ENCODE measurements around the gene CTNNBL1. TPM values are rescaled to one million over a fixed set of nuclear protein-coding genes. Genes with fewer than 3 reads are reported as not detected.

Gene CTNNBL1
- total RNA-seq, 2 donors from 2014 or later, result 68.6 to 68.7 TPM

DNA sequence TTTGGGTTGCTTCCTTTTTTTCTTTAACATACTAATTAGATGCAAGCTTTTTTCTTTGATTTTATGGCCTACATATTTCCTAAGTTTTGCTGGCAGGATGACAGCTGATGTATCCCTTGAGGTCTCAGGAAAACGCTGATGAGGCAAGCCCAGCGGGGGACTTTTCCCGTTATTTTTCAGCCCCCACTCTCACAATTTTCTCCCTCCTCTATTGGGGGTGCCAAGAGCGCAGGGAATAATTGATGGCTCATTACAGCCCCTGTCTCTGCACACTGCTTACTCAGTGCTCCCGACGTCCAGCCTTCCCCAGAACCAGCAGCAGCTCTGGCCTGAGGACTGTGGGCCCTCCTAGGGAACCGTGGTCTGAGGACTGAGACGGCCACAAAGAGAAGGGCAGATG, 170.5 kb downstream of the CTNNBL1 start:
- Histone ChIP-seq H3K36me3 (ENCODE audit: control insufficient read depth, insufficient read depth, low read length) (peaks cover 37% of the 10 kb centered on the region), H3K27me3 (ENCODE audit: control insufficient read depth, insufficient read depth, low read length, poor library complexity, severe bottlenecking) (no peaks in the 10 kb centered on the region), H3K27ac (ENCODE audit: low read depth, low read length) (peak overlapping the region; percentile 44), H3K4me1 (ENCODE audit: control insufficient read depth, insufficient read depth, low read length) (peaks cover 3% of the 10 kb centered on the region), H3K9ac (ENCODE audit: extremely low read depth, low read length, poor library complexity, severe bottlenecking) (no peak overlapping the region), H3K9me3 (ENCODE audit: control insufficient read depth, low read length) (peaks cover 8% of the 10 kb centered on the region), H3K4me3 (ENCODE audit: low read length) (no peak overlapping the region)
- no peak overlapping the region for H3K27ac Mint-ChIP-seq
- peaks cover 16% of the 10 kb centered on the region for H3K4me1 Mint-ChIP-seq
- TF ChIP-seq, protein P1, sequence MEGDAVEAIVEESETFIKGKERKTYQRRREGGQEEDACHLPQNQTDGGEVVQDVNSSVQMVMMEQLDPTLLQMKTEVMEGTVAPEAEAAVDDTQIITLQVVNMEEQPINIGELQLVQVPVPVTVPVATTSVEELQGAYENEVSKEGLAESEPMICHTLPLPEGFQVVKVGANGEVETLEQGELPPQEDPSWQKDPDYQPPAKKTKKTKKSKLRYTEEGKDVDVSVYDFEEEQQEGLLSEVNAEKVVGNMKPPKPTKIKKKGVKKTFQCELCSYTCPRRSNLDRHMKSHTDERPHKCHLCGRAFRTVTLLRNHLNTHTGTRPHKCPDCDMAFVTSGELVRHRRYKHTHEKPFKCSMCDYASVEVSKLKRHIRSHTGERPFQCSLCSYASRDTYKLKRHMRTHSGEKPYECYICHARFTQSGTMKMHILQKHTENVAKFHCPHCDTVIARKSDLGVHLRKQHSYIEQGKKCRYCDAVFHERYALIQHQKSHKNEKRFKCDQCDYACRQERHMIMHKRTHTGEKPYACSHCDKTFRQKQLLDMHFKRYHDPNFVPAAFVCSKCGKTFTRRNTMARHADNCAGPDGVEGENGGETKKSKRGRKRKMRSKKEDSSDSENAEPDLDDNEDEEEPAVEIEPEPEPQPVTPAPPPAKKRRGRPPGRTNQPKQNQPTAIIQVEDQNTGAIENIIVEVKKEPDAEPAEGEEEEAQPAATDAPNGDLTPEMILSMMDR (conservative IDR thresholded peaks at IDR 0.05), result no peak
- H3K9me3 Mint-ChIP-seq, result peaks cover 6% of the 10 kb centered on the region
- H3K36me3 Mint-ChIP-seq (ENCODE audit: low read depth), result peaks cover 46% of the 10 kb centered on the region
- no peaks in the 10 kb centered on the region for H3K27me3 Mint-ChIP-seq (ENCODE audit: insufficient read depth)
- no peak overlapping the region for H3K4me3 Mint-ChIP-seq
- DNase-seq, result no peak
- WGBS, 2 experiments (ENCODE audit: insufficient coverage in 1 of 2, insufficient read length in 1 of 2), result 53 to 83% methylated on average over 3 to 8 of the region's 8 CpGs

DNA sequence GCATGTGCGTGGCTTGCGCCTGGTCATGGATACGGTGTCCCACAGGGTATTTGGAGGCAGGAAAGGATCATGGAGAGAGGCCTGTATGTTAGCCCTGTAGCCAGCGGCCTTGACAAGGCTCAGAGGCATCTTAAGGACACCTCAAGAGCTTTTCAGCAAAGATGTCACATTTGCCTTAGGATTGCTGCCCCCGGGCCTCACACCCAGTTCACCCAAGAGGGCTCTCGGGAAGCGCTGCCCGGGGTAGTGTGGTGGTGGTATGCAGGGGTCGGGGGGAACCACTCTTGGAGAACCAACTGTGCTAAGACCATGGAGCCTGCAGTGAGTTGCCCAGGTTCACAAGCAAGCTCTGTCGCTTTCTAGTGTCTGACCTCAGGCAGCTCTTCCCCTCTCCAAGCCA, 172.2 kb downstream of the CTNNBL1 start:
- peaks cover 2% of the 10 kb centered on the region for H3K4me1 ChIP-seq (ENCODE audit: control insufficient read depth, insufficient read depth, low read length)
- TF ChIP-seq, protein P1 (conservative IDR thresholded peaks at IDR 0.05), result no peak
- no peaks in the 10 kb centered on the region for H3K9me3 ChIP-seq (ENCODE audit: control insufficient read depth, low read length)
- H3K36me3 ChIP-seq (ENCODE audit: control insufficient read depth, insufficient read depth, low read length), result peaks cover 29% of the 10 kb centered on the region
- peaks cover 19% of the 10 kb centered on the region for H3K4me1 Mint-ChIP-seq
- H3K9ac ChIP-seq (ENCODE audit: extremely low read depth, low read length, poor library complexity, severe bottlenecking), result no peak overlapping the region
- no peak overlapping the region for H3K27ac ChIP-seq (ENCODE audit: low read depth, low read length)
- H3K27me3 ChIP-seq (ENCODE audit: control insufficient read depth, insufficient read depth, low read length, poor library complexity, severe bottlenecking), result no peaks in the 10 kb centered on the region
- H3K9me3 Mint-ChIP-seq, result no peaks in the 10 kb centered on the region
- peaks cover 44% of the 10 kb centered on the region for H3K36me3 Mint-ChIP-seq (ENCODE audit: low read depth)
- no peak overlapping the region for H3K4me3 Mint-ChIP-seq
- H3K27ac Mint-ChIP-seq, result no peak overlapping the region
- no peak overlapping the region for H3K4me3 ChIP-seq (ENCODE audit: low read length)
- 91 to 94% methylated on average over 5 to 10 of the region's 10 CpGs for WGBS, 2 experiments (ENCODE audit: insufficient coverage in 1 of 2, insufficient read length in 1 of 2)
- no peaks in the 10 kb centered on the region for H3K27me3 Mint-ChIP-seq (ENCODE audit: insufficient read depth)
- DNase-seq, result no peak

DNA sequence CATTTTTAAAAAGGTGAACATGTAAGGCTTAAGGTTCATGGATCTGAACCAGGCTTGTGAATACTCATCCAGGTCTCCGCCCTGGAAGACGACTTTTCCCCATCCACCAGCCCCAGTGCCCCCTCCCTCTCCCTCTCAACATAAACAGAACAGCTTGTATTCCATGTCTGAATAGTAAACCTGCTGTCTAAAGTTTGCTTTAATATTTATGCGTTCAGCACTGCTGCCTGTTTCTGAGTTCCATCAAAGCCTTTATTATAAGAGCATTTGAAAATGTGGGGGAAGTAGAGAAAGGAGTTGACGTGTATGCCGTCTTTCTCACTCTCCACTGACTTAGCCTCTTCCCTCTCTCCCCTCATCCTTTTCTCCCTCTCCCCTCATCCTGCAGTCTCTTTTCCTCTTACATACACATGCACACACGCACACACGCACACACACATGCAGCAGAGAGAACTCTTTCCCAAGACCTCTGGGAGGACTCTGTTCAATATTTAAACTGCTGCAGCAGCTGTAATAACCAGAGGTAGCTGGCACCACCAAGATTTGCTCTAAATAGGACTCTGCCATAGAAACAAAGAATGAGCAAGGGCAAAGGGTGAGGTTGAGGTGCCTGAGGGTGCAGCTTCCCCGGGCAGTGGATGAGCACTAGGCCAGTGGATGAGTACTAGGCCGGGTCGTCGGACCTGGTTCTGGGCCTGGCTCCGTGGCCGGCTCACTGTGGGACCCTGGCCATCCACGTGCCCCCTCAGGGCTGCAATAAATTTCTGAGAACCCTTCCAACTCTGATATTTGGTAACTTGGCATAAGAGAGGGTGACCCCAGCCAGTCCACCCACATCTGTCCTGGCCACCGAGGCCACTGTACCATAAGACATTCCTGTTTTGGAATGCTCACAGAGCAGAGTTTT, 173.7 kb downstream of the CTNNBL1 start:
- Mint-ChIP-seq H3K27ac (no peak overlapping the region), H3K36me3 (ENCODE audit: low read depth) (peaks cover 48% of the 10 kb centered on the region), H3K4me3 (no peak overlapping the region), H3K27me3 (ENCODE audit: insufficient read depth) (no peaks in the 10 kb centered on the region), H3K9me3 (no peaks in the 10 kb centered on the region), H3K4me1 (peaks cover 13% of the 10 kb centered on the region)
- Histone ChIP-seq H3K27me3 (ENCODE audit: control insufficient read depth, insufficient read depth, low read length, poor library complexity, severe bottlenecking) (no peaks in the 10 kb centered on the region), H3K4me3 (ENCODE audit: low read length) (no peak overlapping the region), H3K27ac (ENCODE audit: low read depth, low read length) (no peak overlapping the region), H3K9ac (ENCODE audit: extremely low read depth, low read length, poor library complexity, severe bottlenecking) (no peak overlapping the region), H3K4me1 (ENCODE audit: control insufficient read depth, insufficient read depth, low read length) (no peaks in the 10 kb centered on the region), H3K36me3 (ENCODE audit: control insufficient read depth, insufficient read depth, low read length) (peaks cover 19% of the 10 kb centered on the region), H3K9me3 (ENCODE audit: control insufficient read depth, low read length) (no peaks in the 10 kb centered on the region)
- TF ChIP-seq, protein P1 (conservative IDR thresholded peaks at IDR 0.05), result no peak
- DNase-seq, result no peak
- WGBS, 2 experiments (ENCODE audit: insufficient coverage in 1 of 2, insufficient read length in 1 of 2), result 77 to 90% methylated on average over 10 to 15 of the region's 15 CpGs

Data from endodermal cell (in vitro differentiated cells).